Erythroblast (primary cell): ENCODE data around the gene ARPC5L.
A peak's percentile ranks its signal among the peaks of the same experiment; 100 is the strongest.

ENCODE experiments used
- DNase-seq, 2 experiments: peaks; one replicate each; lab custom pipeline; 2025; lab: John Stamatoyannopoulos, UW
- GATA1 ChIP-seq: IDR thresholded peaks from 2 replicates; pipeline ENCODE4 v1.6.1; 2011; ENCODE audit warnings: low read depth, mild to moderate bottlenecking, control low read depth, low read length, moderate library complexity
- POLR2A ChIP-seq: IDR thresholded peaks from 2 replicates; pipeline ENCODE4 v1.6.1; 2011; ENCODE audit warnings: mild to moderate bottlenecking, low read length

The ARPC5L gene

GRCh38 chr9:124863371-124863871 lies 1.5 kb downstream of the ARPC5L start:
- TF ChIP-seq GATA1 = no peak
- no peak for TF ChIP-seq POLR2A

GRCh38 chr9:124868511-124869465 lies 6.9 kb downstream of the ARPC5L start:
- DNase-seq = peak; percentile 89 to 94
- TF ChIP-seq POLR2A = peak; percentile 92
- TF ChIP-seq GATA1 = no peak

More at GRCh38 chr9:124863371-124863871, 1.5 kb downstream of the ARPC5L start:
- no peak for DNase-seq

- peak; percentile 71 to 81 for DNase-seq
- no peak for TF ChIP-seq POLR2A
- TF ChIP-seq GATA1 = no peak
Measured at GRCh38 chr9:124869466-124869985, 7.6 kb downstream of the ARPC5L start.

GRCh38 chr9:124869986-124870560 lies 8.1 kb downstream of the ARPC5L start:
- TF ChIP-seq POLR2A (no peak), GATA1 (no peak)
- DNase-seq = peak; percentile 39 to 41

GRCh38 chr9:124870723-124871122 lies 8.8 kb downstream of the ARPC5L start:
- TF ChIP-seq POLR2A (no peak), GATA1 (no peak)
- peak in 1 of 2 experiments; percentile 19 for DNase-seq

- TF ChIP-seq GATA1 (no peak), POLR2A (no peak)
- no peak for DNase-seq
Measured at GRCh38 chr9:124871156-124871561, 9.2 kb downstream of the ARPC5L start.

GRCh38 chr9:124873664-124874063 lies 11.7 kb downstream of the ARPC5L start:
- DNase-seq = no peak
- no peak for TF ChIP-seq POLR2A

GRCh38 chr9:124875501-124875900 lies 13.6 kb downstream of the ARPC5L start:
- TF ChIP-seq GATA1 (no peak), POLR2A (no peak)
- DNase-seq = no peak

GRCh38 chr9:124877021-124877782 lies 15.3 kb downstream of the ARPC5L start:
- DNase-seq = no peak
- TF ChIP-seq GATA1 (no peak), POLR2A (no peak)

GRCh38 chr9:124878021-124878420 lies 16.1 kb downstream of the ARPC5L start:
- no peak for DNase-seq
- no peak for TF ChIP-seq POLR2A
- TF ChIP-seq GATA1 = no peak

GRCh38 chr9:124878518-124878917 lies 16.6 kb downstream of the ARPC5L start:
- no peak for DNase-seq
- TF ChIP-seq GATA1 (no peak), POLR2A (no peak)

- no peak for DNase-seq
- TF ChIP-seq GATA1 = no peak
- TF ChIP-seq POLR2A = no peak
Measured at GRCh38 chr9:124879226-124879625, 17.3 kb downstream of the ARPC5L start.

- no peak for DNase-seq
- TF ChIP-seq GATA1 (no peak), POLR2A (no peak)
Measured at GRCh38 chr9:124880501-124880900, 18.6 kb downstream of the ARPC5L start.

- no peak for DNase-seq
- TF ChIP-seq GATA1 (no peak), POLR2A (no peak)
Measured at GRCh38 chr9:124881138-124881743, 19.3 kb downstream of the ARPC5L start.

GRCh38 chr9:124882231-124882630 lies 20.3 kb downstream of the ARPC5L start:
- no peak for TF ChIP-seq GATA1
- no peak for TF ChIP-seq POLR2A
- no peak for DNase-seq
